ENCODE measurements around the gene ANKRD55.

DNA sequence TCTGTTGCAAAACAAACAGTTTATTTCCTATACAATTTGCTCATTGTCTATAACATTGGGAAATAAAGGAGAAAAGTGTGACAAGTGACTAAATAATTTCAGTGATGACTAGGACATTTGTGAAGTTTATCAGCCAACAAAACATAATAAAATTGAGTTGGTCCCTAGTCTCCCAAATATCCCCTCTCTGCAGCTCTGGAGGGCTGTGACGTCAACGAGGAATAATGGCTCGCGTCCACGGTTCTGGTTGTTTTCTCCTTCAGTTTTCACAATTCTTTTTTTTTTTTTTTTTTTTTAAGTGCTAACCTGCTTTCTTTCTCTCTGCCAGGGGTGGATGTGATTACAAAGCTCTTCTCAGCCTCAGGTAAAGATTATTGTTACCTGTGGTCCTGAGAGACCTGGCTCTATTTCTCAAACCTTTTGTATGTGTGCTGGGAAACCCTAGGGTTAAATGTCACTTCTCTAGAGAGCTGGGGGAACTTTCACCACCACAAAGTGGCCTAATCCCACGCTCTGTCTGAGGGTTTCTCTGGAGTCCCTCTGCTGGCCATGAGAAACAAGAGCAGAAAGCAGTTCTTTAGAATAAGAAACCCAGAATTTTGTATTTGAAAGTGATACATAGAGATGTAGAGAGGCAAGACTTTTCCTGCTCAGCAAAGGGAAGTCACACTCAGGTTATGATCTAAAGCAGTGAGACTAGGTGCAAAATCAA lies 36.2 kb upstream of the ANKRD55 start:
- TF ChIP-seq, protein P1, sequence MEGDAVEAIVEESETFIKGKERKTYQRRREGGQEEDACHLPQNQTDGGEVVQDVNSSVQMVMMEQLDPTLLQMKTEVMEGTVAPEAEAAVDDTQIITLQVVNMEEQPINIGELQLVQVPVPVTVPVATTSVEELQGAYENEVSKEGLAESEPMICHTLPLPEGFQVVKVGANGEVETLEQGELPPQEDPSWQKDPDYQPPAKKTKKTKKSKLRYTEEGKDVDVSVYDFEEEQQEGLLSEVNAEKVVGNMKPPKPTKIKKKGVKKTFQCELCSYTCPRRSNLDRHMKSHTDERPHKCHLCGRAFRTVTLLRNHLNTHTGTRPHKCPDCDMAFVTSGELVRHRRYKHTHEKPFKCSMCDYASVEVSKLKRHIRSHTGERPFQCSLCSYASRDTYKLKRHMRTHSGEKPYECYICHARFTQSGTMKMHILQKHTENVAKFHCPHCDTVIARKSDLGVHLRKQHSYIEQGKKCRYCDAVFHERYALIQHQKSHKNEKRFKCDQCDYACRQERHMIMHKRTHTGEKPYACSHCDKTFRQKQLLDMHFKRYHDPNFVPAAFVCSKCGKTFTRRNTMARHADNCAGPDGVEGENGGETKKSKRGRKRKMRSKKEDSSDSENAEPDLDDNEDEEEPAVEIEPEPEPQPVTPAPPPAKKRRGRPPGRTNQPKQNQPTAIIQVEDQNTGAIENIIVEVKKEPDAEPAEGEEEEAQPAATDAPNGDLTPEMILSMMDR (IDR thresholded peaks at IDR 0.05): no peak
- TF ChIP-seq, protein P2, sequence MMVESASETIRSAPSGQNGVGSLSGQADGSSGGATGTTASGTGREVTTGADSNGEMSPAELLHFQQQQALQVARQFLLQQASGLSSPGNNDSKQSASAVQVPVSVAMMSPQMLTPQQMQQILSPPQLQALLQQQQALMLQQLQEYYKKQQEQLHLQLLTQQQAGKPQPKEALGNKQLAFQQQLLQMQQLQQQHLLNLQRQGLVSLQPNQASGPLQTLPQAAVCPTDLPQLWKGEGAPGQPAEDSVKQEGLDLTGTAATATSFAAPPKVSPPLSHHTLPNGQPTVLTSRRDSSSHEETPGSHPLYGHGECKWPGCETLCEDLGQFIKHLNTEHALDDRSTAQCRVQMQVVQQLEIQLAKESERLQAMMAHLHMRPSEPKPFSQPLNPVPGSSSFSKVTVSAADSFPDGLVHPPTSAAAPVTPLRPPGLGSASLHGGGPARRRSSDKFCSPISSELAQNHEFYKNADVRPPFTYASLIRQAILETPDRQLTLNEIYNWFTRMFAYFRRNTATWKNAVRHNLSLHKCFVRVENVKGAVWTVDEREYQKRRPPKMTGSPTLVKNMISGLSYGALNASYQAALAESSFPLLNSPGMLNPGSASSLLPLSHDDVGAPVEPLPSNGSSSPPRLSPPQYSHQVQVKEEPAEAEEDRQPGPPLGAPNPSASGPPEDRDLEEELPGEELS (CRISPR knock-in tag; IDR thresholded peaks at IDR 0.05): no peak
- TF ChIP-seq, protein P3, sequence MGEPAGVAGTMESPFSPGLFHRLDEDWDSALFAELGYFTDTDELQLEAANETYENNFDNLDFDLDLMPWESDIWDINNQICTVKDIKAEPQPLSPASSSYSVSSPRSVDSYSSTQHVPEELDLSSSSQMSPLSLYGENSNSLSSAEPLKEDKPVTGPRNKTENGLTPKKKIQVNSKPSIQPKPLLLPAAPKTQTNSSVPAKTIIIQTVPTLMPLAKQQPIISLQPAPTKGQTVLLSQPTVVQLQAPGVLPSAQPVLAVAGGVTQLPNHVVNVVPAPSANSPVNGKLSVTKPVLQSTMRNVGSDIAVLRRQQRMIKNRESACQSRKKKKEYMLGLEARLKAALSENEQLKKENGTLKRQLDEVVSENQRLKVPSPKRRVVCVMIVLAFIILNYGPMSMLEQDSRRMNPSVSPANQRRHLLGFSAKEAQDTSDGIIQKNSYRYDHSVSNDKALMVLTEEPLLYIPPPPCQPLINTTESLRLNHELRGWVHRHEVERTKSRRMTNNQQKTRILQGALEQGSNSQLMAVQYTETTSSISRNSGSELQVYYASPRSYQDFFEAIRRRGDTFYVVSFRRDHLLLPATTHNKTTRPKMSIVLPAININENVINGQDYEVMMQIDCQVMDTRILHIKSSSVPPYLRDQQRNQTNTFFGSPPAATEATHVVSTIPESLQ (CRISPR knock-in tag; IDR thresholded peaks at IDR 0.05): no peak
- TF ChIP-seq, protein P4, sequence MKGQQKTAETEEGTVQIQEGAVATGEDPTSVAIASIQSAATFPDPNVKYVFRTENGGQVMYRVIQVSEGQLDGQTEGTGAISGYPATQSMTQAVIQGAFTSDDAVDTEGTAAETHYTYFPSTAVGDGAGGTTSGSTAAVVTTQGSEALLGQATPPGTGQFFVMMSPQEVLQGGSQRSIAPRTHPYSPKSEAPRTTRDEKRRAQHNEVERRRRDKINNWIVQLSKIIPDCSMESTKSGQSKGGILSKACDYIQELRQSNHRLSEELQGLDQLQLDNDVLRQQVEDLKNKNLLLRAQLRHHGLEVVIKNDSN (CRISPR knock-in tag; IDR thresholded peaks at IDR 0.05): no peak

All from WTC11 (cell line).